ENCODE results near the gene TMEM250.

DNA sequence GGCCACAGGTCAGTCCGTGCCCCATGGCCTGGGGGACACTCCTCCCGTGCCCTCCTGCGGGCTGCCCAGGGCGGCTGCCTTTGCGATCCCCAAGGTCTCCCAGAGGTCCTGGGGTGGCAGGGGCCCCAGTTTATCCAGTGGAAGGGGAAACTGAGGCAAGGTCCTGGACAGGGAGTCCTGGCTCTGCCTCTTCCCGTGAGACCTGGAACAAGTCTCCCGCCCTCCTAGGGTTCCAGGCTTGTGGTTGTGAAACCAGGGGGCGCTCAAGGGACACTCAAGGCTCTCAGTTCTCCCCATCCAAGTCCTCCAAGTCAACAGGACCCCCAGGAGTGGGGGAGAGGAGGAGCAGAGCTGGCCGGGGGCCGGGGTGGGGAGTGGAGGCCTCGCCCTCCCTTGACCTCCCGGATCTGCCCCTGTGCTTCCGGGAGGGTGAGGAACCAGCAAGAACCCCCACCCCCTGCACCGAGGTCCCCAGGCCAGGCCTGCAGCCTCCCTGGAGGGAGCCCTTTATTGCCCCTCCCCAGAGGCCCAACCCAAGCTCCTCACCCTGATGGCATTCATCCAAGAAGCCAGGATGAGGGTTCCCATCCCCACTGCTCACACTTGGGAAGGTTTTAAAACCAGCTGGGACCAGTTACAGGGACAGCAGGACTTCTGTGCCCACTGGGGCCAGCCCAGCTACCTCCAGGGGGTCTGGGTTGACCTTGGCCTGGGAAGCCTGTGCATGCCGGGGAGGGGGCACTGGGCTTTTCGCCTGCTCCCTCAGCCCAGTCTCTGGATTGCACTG lies 24.7 kb upstream of the TMEM250 start:
- TF ChIP-seq POLR2AphosphoS5 (IDR thresholded peaks at IDR 0.05; ENCODE audit: low read depth, low read length) = no peak
- TF ChIP-seq TAF1 (IDR thresholded peaks at IDR 0.05; ENCODE audit: low read depth, low read length) = no peak
- TF ChIP-seq SPI1 (IDR thresholded peaks at IDR 0.05; ENCODE audit: low read depth, low read length) = no peak
- TF ChIP-seq PAX5 (IDR thresholded peaks at IDR 0.05; ENCODE audit: insufficient read depth, low read length, severe bottlenecking) = no peak
- no peak for TF ChIP-seq POLR2A (IDR thresholded peaks at IDR 0.05; ENCODE audit: low read depth, low read length)
- no peak for TF ChIP-seq POU2F2 (IDR thresholded peaks at IDR 0.05; ENCODE audit: low read depth, low read length)
